AG10803 (cell line): ENCODE data around the gene CARD9.
"Not testable (repeated sequence)": the region's sequence is repeated elsewhere in the genome, so short reads cannot be mapped to it uniquely, and the experiment has no call there.

Source experiments
- DNase-seq: peaks from one replicate; pipeline ENCODE4 v3.0.0; 2010; ENCODE audit warnings: low read depth
- H3K4me3 ChIP-seq: 2 replicates; pipeline ENCODE4 v1.5.1; 2011; ENCODE audit warnings: mild to moderate bottlenecking, low read length, control low read depth
- TF ChIP-seq, protein P1 (sequence below): conservative IDR thresholded peaks from 2 replicates; pipeline ENCODE4 v1.5.1; 2011; ENCODE audit warnings: mild to moderate bottlenecking, low read length, control low read depth, inconsistent platforms

CARD9 gene

DNA sequence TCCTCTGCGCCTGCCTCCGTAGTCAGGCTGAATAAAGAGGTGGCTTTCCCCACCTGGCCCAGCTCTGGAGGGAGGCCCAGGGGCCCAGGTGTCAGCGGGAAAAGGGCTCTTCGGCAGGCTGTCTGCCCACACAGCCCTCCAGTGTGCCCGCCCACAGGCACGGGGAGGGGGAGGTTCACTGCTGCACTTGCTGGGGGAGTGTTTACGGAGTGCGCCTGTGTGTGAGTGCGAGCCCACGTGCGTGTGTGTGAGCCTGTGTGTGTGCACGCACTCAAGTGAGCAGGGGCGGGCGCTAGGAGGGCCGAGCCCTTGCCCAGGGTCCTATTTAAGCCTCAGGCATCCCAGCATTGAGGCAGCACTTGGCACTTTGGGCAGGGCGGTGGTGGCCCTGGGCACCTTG is 20.8 kb downstream of the CARD9 start:
- TF ChIP-seq, protein P1, sequence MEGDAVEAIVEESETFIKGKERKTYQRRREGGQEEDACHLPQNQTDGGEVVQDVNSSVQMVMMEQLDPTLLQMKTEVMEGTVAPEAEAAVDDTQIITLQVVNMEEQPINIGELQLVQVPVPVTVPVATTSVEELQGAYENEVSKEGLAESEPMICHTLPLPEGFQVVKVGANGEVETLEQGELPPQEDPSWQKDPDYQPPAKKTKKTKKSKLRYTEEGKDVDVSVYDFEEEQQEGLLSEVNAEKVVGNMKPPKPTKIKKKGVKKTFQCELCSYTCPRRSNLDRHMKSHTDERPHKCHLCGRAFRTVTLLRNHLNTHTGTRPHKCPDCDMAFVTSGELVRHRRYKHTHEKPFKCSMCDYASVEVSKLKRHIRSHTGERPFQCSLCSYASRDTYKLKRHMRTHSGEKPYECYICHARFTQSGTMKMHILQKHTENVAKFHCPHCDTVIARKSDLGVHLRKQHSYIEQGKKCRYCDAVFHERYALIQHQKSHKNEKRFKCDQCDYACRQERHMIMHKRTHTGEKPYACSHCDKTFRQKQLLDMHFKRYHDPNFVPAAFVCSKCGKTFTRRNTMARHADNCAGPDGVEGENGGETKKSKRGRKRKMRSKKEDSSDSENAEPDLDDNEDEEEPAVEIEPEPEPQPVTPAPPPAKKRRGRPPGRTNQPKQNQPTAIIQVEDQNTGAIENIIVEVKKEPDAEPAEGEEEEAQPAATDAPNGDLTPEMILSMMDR = no peak
- no peak for DNase-seq
- no peak overlapping the region for H3K4me3 ChIP-seq

DNA sequence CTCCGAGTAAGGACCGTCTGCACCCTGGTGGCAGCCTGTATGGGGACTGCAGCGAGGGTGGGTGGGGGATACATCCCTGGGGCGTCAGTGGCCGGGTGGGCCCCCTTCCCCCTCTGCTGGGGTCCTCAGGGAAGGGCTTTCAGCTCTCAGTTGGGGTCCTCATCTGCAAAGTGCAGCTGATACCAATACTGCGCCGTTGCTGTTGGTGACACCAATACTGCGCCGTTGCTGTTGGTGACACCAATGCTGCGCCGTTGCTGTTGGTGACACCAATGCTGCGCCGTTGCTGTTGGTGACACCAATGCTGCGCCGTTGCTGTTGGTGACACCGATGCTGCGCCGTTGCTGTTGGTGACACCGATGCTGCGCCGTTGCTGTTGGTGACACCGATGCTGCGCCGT is 21.6 kb downstream of the CARD9 start:
- DNase-seq = not testable (repeated sequence)

DNA sequence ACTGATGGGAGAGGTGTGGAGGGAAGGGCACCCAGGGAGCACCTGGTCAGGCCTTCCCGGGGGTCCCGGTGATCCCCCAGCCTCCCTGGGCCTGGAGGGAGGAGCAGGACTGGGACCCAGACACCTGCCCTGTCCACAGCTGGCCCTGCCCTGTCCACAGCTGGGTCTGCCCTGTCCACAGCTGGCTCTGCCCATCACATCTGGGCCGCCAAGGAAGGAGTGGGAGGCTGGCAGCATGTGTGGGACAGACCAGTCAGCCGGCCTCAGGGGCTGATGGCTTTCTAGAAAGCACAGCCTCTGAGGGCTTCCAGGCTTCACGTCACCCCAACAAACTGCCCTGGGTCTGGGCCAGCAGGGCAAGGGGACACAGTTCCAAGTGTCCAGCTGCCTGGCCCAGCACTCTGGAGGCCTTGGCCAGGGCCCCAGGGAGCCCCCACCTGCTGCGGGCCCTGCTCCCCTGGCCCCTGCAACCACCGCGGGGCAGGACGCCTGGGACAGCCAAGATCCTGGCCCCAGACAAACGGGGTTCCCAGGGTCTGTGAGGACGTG is 22.1 kb downstream of the CARD9 start:
- DNase-seq = no peak
- H3K4me3 ChIP-seq = no peak overlapping the region
- TF ChIP-seq, protein P1 = no peak

More for the DNA sequence above, 21.6 kb downstream of the CARD9 start:
- not testable (repeated sequence) for H3K4me3 ChIP-seq

DNA sequence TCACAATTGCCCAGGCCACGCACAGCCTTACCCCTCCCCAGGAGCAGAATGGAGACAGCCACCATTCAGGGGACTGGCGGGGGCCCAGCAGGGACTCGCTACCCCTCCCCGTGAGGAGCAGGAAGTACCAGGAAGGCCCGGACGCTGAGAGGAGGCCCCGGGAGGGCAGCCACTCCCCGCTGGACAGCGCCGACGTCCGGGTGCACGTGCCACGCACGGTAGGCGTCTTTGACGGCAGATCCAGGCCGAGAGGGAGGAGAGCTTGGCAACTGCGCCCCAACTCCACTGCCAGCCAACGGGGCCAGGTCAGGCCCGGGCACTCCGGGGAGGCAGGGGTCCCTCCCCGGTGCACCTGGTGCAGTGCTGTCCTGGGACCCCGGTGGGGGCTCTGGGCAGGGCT is 23.9 kb downstream of the CARD9 start:
- no peak overlapping the region for H3K4me3 ChIP-seq
- no peak for DNase-seq
- TF ChIP-seq, protein P1 = no peak

DNA sequence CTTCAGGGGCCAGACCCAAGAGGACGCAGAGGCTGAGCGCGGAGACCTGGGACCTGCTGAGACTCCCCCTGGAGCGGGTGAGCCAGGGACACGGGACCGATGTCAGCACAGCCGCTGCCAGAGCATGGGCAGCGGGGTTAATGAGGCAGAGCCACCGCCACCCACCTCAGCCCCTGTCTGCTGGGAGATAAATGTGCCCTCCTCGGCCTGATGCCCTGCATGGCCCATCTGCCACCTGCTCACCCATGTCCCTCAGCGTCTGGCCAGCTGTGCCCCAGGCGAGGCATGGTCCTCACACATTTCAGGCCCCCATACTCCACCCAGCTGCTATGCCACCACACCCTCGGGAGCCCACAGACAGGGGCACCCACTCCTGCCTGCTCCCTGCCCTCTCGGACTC is 24.8 kb downstream of the CARD9 start:
- TF ChIP-seq, protein P1 = no peak
- no peak overlapping the region for H3K4me3 ChIP-seq
- DNase-seq = no peak

DNA sequence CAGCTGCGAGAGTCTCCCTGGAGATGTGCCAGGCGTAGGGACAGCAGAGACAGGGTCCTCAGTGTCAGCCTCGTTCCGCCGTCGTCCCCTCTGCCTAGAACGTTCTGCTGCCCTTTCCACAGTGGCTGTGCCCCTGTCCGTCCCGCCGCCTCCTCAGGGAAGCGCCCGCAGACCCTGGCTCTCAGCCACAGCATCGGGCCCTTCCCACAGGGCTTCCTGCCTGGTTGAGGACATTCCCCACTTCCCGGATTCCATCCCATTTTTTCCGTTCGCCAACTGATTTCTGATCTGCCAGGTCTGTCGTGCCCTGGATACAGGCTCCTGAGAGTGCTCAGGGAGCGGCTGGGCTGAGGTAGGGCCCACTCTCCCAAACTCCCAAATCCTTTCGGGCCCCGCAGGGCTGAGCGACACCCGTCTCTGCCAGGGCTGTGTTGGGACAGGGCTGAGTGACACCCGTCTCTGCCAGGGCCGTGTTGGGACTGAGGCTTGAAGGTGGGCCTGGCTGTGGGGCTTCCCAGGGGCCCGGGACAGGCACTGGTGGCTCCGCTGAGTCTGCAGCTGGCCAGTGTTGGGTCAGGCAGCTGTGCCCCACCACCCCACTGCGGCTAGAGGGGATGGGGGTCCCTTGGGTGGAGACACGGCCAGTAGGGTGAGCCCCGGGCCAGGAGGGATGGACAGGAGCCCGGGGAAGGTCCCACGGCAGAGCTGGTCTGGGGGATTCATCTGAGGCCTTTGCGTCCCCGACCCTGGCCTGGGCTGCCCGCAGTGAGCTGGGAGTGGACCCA is 25.8 kb downstream of the CARD9 start:
- H3K4me3 ChIP-seq = no peak overlapping the region
- DNase-seq = peak; percentile 27
- TF ChIP-seq, protein P1 = no peak

DNA sequence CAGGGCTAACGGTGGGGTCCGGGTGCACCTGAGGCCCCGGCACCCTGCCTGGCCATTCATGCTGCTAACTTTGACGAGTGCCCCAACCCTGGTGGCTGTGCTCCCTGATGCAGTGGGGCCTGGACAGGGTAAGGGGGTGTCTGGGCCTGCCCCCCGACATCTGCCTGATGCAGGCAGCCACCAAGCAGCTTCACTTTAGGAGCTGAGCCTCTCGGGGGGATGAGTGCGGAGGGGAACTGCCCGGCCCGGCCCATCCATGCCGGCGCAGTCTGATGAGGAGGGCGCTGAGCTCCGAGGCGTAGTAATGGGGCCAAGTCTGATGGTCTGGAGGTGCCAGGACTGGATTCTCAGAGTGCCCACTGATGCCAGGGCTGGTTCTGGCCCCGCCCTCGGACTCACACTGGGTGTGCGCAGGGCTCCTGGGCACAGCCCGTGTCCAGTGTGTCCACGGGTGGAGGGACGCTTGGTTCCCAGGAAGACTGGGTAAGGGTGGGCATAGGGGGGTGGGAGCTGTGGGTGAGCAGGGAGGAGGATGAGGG is 26.5 kb downstream of the CARD9 start:
- TF ChIP-seq, protein P1 = no peak
- no peak for DNase-seq
- H3K4me3 ChIP-seq = no peak overlapping the region
